HL-60 (cell line): ENCODE results near the gene ZNF273.

ENCODE experiments used
- DNase-seq, 2 experiments: peaks; one replicate each; pipeline ENCODE4 v3.0.0-alpha.2; 2010 to 2020; ENCODE audit warnings: low read depth in 1 of 2, low spot score in 1 of 2
- H3K27ac ChIP-seq: fragments of 250-450 bp; sonication (Bioruptor Pico); replicated peaks from 2 replicates; pipeline ENCODE4 v1.5.1; 2020; ENCODE audit warnings: mild to moderate bottlenecking, moderate library complexity
- H3K27me3 ChIP-seq: fragments of 250-450 bp; sonication (Bioruptor Pico); 2 replicates; pipeline ENCODE4 v1.5.1; 2021; ENCODE audit warnings: mild to moderate bottlenecking, moderate library complexity; ENCODE audit not compliant: insufficient read depth, poor library complexity, severe bottlenecking
- H3K4me3 ChIP-seq: replicated peaks from 2 replicates; pipeline ENCODE4 v1.5.1; 2011; ENCODE audit warnings: mild to moderate bottlenecking, control low read depth, low read length; ENCODE audit not compliant: insufficient read depth
- CTCF ChIP-seq: IDR thresholded peaks from one replicate; pipeline ENCODE4 v1.5.1; 2011; ENCODE audit warnings: low read length, control low read depth, inconsistent platforms; ENCODE audit not compliant: insufficient read depth
- GABPA ChIP-seq: IDR thresholded peaks from 2 replicates; pipeline ENCODE4 v1.6.1; 2012; ENCODE audit warnings: low read depth
- POLR2AphosphoS5 ChIP-seq: IDR thresholded peaks from 2 replicates; pipeline ENCODE4 v1.6.1; 2012; ENCODE audit warnings: low read depth
- REST ChIP-seq: IDR thresholded peaks from 2 replicates; pipeline ENCODE4 v1.6.1; 2012; ENCODE audit warnings: low read depth; ENCODE audit not compliant: insufficient replicate concordance
- SPI1 ChIP-seq: IDR thresholded peaks from 2 replicates; pipeline ENCODE4 v1.6.1; 2012; ENCODE audit warnings: low read depth, mild to moderate bottlenecking, borderline replicate concordance

The ZNF273 gene

GRCh38 chr7:64873155-64873500 is 29.9 kb upstream of the ZNF273 start:
- TF ChIP-seq POLR2AphosphoS5 (no peak), GABPA (no peak), REST (no peak), CTCF (no peak), SPI1 (no peak)
- no peaks in the 10 kb centered on the region for H3K27me3 ChIP-seq

GRCh38 chr7:64873517-64873916 is 29.6 kb upstream of the ZNF273 start:
- H3K27me3 ChIP-seq = no peaks in the 10 kb centered on the region
- DNase-seq = no peak
- TF ChIP-seq CTCF = no peak
- H3K27ac ChIP-seq = no peak overlapping the region
- H3K4me3 ChIP-seq = no peak overlapping the region

More at GRCh38 chr7:64873155-64873500, 29.9 kb upstream of the ZNF273 start:
- Histone ChIP-seq H3K27ac (no peak overlapping the region), H3K4me3 (no peak overlapping the region)
- DNase-seq = no peak

- H3K27me3 ChIP-seq = no peaks in the 10 kb centered on the region
- H3K4me3 ChIP-seq = no peak overlapping the region
- DNase-seq = no peak
- no peak for TF ChIP-seq GABPA
- TF ChIP-seq CTCF = no peak
- TF ChIP-seq POLR2AphosphoS5 = no peak
- TF ChIP-seq REST = no peak
- TF ChIP-seq SPI1 = no peak
- H3K27ac ChIP-seq = no peak overlapping the region
Measured at GRCh38 chr7:64874114-64874513, 29.0 kb upstream of the ZNF273 start.

GRCh38 chr7:64874562-64875250 is 28.4 kb upstream of the ZNF273 start:
- no peak for TF ChIP-seq GABPA
- TF ChIP-seq POLR2AphosphoS5 = no peak
- TF ChIP-seq CTCF = no peak
- no peak for TF ChIP-seq REST
- TF ChIP-seq SPI1 = no peak
- Histone ChIP-seq H3K27ac (no peak overlapping the region), H3K27me3 (no peaks in the 10 kb centered on the region), H3K4me3 (no peak overlapping the region)
- no peak for DNase-seq
